ENCODE data around the gene RARRES2. TPM values are rescaled to one million over a fixed set of nuclear protein-coding genes. Genes with fewer than 3 reads are reported as not detected.

The RARRES2 gene
- total RNA-seq, 1 experiment from 2014 or later: 2.1 TPM

- no peak overlapping the region for H3K27ac ChIP-seq (ENCODE audit: low read depth, low read length)
- H3K9ac ChIP-seq (ENCODE audit: low read length): no peak overlapping the region
- no peaks in the 10 kb centered on the region for H3K27me3 ChIP-seq (ENCODE audit: insufficient read depth, low read length)
- intact Hi-C loops (cut with micrococcal nuclease): no loop called here
- H3K36me3 ChIP-seq (ENCODE audit: control insufficient read depth in 1 of 2, insufficient read depth in 2 of 2, low read length in 2 of 2): no peaks in the 10 kb centered on the region
- TF ChIP-seq, protein P1, sequence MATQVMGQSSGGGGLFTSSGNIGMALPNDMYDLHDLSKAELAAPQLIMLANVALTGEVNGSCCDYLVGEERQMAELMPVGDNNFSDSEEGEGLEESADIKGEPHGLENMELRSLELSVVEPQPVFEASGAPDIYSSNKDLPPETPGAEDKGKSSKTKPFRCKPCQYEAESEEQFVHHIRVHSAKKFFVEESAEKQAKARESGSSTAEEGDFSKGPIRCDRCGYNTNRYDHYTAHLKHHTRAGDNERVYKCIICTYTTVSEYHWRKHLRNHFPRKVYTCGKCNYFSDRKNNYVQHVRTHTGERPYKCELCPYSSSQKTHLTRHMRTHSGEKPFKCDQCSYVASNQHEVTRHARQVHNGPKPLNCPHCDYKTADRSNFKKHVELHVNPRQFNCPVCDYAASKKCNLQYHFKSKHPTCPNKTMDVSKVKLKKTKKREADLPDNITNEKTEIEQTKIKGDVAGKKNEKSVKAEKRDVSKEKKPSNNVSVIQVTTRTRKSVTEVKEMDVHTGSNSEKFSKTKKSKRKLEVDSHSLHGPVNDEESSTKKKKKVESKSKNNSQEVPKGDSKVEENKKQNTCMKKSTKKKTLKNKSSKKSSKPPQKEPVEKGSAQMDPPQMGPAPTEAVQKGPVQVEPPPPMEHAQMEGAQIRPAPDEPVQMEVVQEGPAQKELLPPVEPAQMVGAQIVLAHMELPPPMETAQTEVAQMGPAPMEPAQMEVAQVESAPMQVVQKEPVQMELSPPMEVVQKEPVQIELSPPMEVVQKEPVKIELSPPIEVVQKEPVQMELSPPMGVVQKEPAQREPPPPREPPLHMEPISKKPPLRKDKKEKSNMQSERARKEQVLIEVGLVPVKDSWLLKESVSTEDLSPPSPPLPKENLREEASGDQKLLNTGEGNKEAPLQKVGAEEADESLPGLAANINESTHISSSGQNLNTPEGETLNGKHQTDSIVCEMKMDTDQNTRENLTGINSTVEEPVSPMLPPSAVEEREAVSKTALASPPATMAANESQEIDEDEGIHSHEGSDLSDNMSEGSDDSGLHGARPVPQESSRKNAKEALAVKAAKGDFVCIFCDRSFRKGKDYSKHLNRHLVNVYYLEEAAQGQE (IDR thresholded peaks at IDR 0.05; ENCODE audit: low read depth): no peak
- TF ChIP-seq ZNF274 (IDR thresholded peaks at IDR 0.05; ENCODE audit: low read depth, low read length) (no peak), EZH2phosphoT487 (IDR thresholded peaks at IDR 0.05; ENCODE audit: borderline replicate concordance) (no peak), RAD21 (IDR thresholded peaks at IDR 0.05; ENCODE audit: low read depth) (no peak), EZH2 (IDR thresholded peaks at IDR 0.05) (no peak), POLR2A (IDR thresholded peaks at IDR 0.05; ENCODE audit: borderline replicate concordance, extremely low read depth, insufficient read depth, insufficient read length) (no peak), JUND (IDR thresholded peaks at IDR 0.05) (no peak), SIN3A (IDR thresholded peaks at IDR 0.05; ENCODE audit: low read depth) (no peak)
- TF ChIP-seq, protein P2, sequence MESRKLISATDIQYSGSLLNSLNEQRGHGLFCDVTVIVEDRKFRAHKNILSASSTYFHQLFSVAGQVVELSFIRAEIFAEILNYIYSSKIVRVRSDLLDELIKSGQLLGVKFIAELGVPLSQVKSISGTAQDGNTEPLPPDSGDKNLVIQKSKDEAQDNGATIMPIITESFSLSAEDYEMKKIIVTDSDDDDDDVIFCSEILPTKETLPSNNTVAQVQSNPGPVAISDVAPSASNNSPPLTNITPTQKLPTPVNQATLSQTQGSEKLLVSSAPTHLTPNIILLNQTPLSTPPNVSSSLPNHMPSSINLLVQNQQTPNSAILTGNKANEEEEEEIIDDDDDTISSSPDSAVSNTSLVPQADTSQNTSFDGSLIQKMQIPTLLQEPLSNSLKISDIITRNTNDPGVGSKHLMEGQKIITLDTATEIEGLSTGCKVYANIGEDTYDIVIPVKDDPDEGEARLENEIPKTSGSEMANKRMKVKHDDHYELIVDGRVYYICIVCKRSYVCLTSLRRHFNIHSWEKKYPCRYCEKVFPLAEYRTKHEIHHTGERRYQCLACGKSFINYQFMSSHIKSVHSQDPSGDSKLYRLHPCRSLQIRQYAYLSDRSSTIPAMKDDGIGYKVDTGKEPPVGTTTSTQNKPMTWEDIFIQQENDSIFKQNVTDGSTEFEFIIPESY (IDR thresholded peaks at IDR 0.05; ENCODE audit: extremely low read depth, insufficient replicate concordance, low read length): no peak
- DNase-seq (ENCODE audit: low read depth, low spot score) (no peak), ATAC-seq (no peak)
- no peaks in the 10 kb centered on the region for H3K79me2 ChIP-seq (ENCODE audit: insufficient read depth, low read length)
- peaks cover 0 to 19% of the 10 kb centered on the region in 2 experiments; a peak in 3 of 4 replicates for H3K4me1 ChIP-seq (ENCODE audit: control insufficient read depth in 1 of 2, insufficient read depth in 2 of 2, low read length in 2 of 2)
- no TSS peak for BruUV-seq (replicated peaks)
- RAD21 ChIA-PET (ENCODE audit: low non-redundant PET in 1 of 2, low total read pairs in 2 of 2, uncharacterized antibody in 2 of 2, unreplicated experiment in 2 of 2): no interaction called here
- H4K20me1 ChIP-seq (ENCODE audit: insufficient read depth): no peaks in the 10 kb centered on the region
- H3K9me3 ChIP-seq (ENCODE audit: control insufficient read depth in 1 of 2, insufficient read depth in 1 of 2, low read depth in 1 of 2, low read length in 2 of 2): no peaks in the 10 kb centered on the region
- CTCF ChIA-PET: no interaction called here
- H3K4me2 ChIP-seq (ENCODE audit: low read length): no peak overlapping the region
- POLR2A ChIA-PET: no interaction called here
- no peak overlapping the region for H2AFZ ChIP-seq (ENCODE audit: low read depth, low read length, poor library complexity, severe bottlenecking)
- H3K9me2 ChIP-seq (ENCODE audit: insufficient read depth): no peaks in the 10 kb centered on the region
- no peak overlapping the region for H3K4me3 ChIP-seq (replicated peaks in 1 of 2; ENCODE audit: low read depth in 1 of 2, low read length in 2 of 2)
Measured at GRCh38 chr7:150314639-150315239, 26.7 kb downstream of the RARRES2 start.

Measured in HCT116 (cell line).